Esophagus muscularis mucosa (tissue), 3 donors: Measurements from ENCODE around the gene ATP10A.

Experiments used
- EP300 ChIP-seq: sonication (generic); formaldehyde crosslinking; IDR thresholded peaks from one replicate; pipeline ENCODE4 v1.6.1; 2017; ENCODE audit warnings: antibody characterized with exemption
- TF ChIP-seq, protein P1 (sequence below), 3 experiments: fragments of 200-600 bp in 2 of 3; fragments of 450-650 bp in 1 of 3; sonication (generic) in 2 of 3; IDR thresholded peaks; one replicate each; pipeline ENCODE4 v1.5.1; 2017 to 2019; ENCODE audit warnings: antibody characterized with exemption in 3 of 3, mild to moderate bottlenecking in 2 of 3, moderate library complexity in 1 of 3

GRCh38 chr15:25668236-25668795, 194.8 kb downstream of the ATP10A start:
- TF ChIP-seq, protein P1, sequence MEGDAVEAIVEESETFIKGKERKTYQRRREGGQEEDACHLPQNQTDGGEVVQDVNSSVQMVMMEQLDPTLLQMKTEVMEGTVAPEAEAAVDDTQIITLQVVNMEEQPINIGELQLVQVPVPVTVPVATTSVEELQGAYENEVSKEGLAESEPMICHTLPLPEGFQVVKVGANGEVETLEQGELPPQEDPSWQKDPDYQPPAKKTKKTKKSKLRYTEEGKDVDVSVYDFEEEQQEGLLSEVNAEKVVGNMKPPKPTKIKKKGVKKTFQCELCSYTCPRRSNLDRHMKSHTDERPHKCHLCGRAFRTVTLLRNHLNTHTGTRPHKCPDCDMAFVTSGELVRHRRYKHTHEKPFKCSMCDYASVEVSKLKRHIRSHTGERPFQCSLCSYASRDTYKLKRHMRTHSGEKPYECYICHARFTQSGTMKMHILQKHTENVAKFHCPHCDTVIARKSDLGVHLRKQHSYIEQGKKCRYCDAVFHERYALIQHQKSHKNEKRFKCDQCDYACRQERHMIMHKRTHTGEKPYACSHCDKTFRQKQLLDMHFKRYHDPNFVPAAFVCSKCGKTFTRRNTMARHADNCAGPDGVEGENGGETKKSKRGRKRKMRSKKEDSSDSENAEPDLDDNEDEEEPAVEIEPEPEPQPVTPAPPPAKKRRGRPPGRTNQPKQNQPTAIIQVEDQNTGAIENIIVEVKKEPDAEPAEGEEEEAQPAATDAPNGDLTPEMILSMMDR (IDR thresholded peaks at IDR 0.05), result no peak
- TF ChIP-seq EP300, result no peak
